ENCODE results near the gene SRPRB.

Gene SRPRB

DNA sequence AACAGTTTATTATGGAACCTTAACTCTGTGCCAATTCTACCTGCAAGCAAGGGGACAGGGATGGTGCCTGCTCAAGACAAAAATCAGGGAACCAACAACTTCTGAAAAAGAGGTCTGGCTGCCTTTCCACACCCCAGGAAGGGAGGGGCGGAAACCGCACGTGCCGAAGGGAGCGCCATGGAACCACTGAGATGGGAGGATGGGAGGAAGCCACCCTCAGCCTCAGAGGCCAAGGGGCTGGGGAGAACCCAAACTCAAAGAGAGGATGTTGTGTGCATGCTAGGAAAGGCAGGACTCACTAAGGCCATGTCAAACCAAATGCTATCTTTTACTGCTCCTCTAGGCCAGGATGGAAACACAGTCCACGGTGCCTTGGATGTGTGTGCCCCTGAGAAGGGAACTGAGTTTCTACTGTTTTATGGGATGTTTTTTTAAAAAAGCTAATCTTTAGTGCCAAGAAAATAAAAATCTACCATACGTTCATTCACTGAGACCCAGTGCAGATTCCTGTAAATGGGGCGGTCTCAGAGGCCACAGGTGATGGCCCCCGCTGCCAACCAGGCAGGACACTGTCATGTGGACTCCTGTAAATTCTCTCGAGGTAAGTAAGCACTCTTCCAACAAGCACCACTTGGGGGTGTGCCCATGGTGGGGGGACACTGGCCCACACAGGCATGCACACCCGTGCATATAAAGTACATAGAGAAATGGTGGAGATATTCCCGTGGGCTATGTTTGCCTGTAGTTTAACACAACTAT is 20.5 kb downstream of the SRPRB start:
- no peak for DNase-seq (ENCODE audit: low read depth in 1 of 2, low spot score in 1 of 2)

DNA sequence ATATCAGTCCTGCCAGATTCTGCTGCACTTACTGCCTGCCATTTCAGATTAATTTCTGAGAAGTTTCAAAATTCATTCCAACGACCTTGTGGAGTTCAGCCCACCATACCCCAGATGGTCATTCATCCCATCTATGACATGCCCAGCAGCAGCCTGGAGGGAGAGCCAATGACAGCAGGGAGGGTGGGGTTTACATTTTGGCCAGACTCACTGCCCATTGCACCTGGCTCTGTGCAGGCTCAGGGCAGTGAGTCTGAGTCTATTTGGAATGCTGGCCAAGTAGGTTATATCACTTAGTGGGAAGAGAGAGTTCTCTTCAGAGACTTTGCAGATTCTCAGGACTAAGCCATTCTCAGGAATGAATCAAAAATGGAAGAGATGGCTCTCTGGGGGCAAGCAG is 21.5 kb downstream of the SRPRB start:
- no peak for DNase-seq (ENCODE audit: low read depth in 1 of 2, low spot score in 1 of 2)

DNA sequence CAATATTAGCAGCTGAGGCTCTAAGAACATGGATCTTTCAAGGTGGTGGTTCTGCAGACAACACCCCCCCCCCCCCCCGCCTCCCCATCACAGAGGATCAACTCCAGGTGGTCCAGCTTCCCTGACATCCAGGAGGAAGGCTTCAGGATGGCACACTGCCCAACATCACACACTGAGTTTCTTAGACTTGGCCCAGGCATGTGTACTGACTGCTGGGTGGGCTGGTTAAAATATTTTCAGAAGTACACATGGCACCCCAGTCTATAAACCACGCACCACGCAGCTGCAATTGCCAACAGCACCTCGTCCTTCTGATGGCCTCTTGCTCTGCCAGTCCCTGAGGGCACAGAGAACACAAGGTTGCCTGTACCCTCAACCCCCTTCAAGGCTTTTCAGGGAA is 22.1 kb downstream of the SRPRB start:
- DNase-seq (ENCODE audit: low read depth in 1 of 2, low spot score in 1 of 2) = no peak

DNA sequence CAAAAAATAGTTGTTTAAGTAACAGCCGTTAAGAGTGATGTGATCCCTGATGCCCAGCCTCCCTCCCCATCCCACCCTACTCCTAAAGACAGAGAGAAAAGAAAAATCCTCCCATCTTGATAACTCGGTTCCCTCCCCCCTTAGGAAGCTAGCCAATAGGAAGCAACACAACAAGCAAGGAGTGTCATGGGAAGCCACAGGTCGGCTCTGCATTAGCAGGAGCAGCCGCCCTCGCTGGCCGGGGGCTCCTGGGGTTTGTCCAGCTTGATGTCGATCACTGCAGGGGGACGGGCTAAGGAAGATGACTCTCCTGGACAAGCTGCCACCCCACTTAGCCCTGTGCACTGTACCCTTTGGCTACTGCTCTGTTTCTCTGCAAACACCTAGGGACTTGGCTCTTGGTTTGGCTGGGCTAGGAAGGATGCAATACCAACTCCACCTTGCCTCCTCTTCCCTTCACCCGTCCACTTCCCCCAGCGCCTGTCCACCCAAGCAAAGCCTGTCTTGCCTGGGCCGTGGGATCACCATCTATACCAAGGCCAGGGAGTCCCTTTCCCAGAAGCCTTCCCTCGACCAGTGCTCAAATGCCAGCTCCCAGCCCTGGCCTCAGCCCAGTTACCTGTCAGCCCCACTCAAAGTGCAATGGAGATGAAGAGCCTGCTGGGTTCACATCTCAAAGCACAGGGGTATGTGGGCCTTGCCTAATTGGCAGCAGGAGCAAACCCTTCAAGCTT is 23.1 kb downstream of the SRPRB start:
- DNase-seq (ENCODE audit: low read depth in 1 of 2, low spot score in 1 of 2) = no peak

DNA sequence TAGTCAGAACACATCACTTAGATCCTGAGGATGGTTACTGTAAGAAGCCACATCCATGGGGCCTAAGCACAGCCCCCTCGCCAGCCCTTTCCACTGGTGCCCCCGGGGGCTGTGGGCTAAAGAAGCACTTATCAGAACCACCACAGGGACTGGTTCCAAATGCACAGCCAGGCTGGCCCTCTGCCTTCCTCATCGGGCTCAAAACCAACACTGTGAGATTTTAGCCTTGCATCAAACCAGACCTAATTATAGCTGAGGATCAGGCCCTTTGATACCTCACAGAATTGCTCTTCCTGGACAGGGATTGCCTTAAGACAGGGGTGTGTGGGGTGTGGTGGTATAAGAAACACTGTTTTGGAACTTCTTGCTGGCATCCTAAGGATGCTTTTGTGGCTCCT is 23.7 kb downstream of the SRPRB start:
- no peak for DNase-seq (ENCODE audit: low read depth in 1 of 2, low spot score in 1 of 2)

DNA sequence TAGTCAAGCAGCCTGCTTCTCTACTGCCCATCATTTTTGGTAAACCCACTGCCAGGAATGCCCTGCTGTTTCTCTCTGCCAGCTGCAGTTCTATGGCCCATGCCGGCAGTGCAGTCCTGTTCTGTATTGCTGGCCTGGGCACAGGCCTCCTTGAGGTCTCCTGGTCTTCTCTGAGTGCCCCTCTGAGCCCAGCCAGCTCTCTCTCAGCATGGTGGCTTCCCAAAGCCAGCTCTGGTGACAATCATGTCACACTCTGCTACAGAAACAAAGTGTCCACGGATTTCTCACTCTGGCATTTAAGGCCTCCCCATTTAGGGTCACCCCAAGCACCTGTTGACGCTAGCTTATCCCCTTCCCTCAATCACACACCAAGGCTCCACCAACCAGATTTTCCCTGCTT is 24.5 kb downstream of the SRPRB start:
- no peak for DNase-seq (ENCODE audit: low read depth in 1 of 2, low spot score in 1 of 2)

DNA sequence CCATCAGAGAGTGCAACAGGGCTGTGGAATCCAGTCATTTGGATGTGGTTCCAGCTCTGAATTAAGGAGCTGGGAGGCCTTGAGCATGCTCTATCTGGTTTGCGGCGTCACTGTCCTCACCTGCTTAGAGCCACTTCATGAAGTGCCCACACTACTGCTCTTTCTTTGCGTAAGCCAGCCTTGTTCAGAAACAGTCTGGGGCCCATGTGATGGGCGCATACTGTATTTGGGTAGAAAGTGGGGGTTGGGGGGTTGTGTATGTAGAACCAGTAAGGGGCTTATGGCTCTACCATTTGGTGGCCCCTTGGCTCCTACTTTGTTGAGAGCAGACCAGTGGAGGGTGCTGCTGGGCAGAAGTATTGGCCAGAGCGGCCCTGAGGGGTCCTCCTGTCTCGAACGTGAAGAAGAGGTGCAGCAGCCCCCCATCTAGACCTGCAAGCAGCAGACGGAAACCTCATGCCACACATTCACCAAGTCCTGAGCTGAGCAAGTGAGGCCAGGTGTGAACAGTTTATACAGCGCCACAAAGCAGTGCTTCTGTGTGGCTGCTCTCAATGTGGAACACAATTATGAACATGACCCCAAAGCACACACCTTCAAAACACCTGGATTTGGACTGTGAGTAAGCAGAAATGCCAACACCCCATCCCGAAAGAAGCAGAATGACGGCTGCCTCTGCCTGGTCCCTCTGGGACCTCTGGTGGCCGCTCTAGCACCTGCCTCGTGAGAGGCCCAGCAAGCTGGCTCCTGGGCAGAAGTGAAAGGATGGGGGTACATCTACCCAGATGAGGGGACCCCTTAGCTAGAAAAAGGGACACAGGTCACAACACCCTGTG is 26.6 kb downstream of the SRPRB start:
- no peak for DNase-seq (ENCODE audit: low read depth in 1 of 2, low spot score in 1 of 2)

DNA sequence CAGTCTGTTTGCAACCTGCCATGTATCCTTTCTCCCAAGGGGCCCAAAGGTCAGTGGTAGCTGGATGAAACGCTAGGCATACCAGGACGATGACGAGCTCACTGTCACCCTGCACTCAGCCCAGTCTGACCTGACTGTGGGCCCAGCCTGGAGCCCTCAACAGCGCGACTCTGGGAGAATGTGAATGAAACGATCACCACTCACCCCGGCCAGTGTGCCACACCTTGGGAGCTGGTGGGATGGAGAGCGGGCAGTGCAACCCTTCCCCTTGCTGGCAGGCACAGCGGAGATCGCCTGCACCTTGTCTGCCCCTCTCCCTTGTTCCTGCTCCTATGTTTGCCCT is 27.2 kb downstream of the SRPRB start:
- no peak for DNase-seq (ENCODE audit: low read depth in 1 of 2, low spot score in 1 of 2)

DNA sequence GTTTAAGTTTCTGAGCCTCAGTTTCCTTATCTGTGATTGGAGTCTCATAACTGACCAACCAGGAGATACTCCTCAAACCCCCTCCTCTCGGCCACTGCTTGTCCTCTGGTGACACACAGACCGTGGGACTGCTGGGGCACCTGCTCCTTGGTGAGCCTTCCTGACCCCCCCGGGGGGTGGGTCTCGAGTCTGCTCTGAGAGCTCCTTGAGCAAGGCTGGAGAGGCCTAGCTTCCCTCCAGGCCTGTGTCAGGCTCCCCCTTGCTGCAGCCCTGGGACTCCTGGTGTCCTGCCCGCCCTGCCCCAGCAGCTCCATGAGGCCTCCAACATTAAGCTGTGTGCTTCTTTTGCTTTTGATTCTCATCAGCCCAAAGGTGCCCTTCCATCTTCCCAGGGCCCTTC is 27.7 kb downstream of the SRPRB start:
- DNase-seq (ENCODE audit: low read depth in 1 of 2, low spot score in 1 of 2) = no peak

DNA sequence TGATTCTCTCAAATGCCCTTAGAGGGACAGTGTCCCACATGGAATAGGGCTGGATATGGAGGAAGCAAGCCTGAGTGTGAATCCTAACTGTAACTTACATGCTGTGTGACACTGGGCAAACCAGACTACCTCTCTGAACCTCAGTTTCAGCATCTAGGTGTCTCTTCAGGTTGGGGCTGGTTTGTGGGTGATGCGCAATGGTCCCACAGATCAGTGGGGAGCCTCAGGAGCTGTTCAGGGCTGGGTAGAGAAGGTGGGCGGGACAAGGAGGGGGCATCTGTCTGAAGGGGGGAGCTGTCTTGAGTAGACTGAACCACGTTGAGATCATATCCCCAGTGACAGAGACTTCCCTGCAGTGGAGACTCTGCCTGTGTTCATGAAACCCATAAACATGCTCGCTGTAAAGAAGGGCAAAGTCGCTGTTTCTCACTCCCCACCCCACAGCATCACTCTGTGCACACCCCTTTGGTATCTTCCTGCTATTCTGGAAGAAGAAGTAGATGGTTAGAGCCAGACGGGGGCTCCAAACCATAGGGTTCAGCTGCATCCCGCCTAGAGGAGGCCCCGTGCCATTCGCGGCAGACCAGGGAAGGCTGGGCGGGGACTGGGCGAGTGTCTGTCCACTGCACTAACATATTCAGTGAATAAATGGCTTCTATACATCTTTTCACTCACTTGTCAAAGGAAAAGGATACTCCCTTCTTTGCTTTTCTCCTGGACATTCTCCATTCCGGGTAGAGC is 28.4 kb downstream of the SRPRB start:
- DNase-seq (ENCODE audit: low read depth in 1 of 2, low spot score in 1 of 2) = no peak

DNA sequence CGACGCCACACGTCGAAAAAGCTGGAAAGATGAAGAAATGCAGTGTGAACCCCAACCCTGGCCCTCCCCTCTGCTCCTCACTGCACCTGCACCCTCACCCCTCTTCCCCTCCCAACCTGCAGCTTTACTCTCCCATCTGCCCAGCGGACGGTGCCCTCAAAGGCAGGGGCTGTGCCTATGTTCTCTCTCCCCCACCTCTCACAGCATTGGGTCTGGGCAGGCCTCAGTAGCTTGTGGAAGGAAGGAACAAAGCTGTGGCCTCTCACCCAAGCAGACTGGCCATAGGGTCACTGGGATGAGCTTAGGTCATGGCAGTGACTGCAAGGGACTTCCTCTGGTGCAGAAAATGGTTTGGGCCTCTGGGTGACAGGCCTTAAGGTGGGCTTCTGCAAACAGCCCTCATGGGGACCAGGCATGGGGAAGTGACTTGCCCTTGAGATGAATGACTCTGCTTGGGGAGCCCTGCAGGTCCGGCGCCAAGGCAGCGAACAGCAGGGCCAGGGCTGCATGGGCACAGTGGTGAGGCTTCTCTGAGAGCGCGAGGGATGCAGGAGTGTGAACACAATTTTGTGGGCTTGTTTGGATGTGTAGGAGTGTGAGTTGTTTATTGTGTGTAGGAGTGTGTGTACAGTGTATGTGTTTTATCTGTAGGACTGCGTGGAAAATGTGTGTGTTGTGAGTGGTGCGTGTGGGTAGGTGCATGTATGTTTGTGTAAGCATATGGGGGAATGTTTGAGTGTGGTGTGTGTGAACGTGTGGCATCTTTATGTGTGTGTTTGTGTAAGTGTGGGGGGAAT is 29.2 kb downstream of the SRPRB start:
- no peak for DNase-seq (ENCODE audit: low read depth in 1 of 2, low spot score in 1 of 2)

DNA sequence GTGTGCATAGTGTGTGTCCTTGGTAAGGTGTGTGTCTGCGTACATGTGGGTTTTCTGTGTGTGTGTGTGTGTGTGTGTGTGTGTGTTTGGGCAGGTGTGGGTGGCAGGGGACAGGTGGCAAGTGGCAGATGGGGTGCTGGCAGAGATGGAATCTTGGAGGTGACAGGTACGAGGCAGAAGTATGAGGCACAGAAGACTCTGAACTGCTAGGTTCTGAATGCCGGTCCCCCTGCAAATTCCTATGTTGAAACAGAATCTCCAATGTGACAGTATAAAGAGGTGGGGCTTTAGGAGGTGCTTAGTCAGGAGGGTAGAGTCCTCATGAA is 29.8 kb downstream of the SRPRB start:
- DNase-seq (ENCODE audit: low read depth in 1 of 2, low spot score in 1 of 2) = no peak

DNA sequence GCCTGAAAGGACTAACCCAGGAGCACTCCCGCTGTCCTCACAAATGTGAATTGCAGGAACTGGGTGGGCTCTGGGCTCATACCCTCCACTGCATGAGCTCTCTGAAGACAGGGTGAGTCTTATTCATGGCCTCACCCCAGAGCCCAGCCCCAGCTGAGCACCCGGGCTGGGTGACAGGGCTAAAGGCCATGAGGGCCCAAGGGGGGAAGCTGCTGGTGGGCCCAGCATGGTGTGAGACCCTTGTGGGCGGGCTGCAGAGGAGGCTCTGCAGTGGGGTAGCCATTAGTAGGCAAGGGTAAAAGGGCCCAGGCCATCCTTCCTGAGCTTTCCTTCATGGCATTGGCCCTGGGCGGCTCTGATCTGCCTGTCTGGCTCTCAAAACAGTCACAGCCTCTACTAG is 30.3 kb downstream of the SRPRB start:
- no peak for DNase-seq (ENCODE audit: low read depth in 1 of 2, low spot score in 1 of 2)

DNA sequence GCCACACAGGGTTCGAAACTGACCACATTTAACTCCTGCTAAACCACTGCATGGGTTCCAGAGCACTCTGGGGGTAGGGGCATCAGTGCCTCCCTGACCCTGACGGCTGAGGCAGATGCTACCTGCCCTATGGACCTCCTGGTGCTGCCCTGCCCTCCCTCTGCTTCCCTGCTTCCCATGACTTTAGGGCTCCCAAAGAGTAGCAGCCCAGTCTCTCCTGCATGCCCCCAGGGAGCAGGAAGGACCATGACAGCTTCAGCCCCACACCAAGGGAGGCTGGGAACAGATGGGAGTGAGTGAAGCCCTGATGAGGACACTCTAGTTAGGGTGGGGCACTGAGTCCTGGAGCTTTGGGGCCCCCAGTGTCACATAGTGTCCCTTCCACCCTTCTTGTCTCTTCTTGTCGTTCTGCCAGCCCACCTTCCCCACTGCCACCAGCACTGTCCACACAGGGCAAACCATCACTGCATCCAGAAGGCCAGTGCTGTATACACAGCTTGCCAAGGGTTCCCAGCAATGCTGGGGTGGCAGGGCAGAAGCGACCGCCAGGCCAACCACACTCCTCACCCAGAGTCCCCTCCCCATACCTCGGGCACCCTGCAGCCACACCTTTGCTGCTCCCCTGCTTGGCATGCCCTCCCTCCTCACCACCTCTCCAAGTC is 31.0 kb downstream of the SRPRB start:
- no peak for DNase-seq (ENCODE audit: low read depth in 1 of 2, low spot score in 1 of 2)

DNA sequence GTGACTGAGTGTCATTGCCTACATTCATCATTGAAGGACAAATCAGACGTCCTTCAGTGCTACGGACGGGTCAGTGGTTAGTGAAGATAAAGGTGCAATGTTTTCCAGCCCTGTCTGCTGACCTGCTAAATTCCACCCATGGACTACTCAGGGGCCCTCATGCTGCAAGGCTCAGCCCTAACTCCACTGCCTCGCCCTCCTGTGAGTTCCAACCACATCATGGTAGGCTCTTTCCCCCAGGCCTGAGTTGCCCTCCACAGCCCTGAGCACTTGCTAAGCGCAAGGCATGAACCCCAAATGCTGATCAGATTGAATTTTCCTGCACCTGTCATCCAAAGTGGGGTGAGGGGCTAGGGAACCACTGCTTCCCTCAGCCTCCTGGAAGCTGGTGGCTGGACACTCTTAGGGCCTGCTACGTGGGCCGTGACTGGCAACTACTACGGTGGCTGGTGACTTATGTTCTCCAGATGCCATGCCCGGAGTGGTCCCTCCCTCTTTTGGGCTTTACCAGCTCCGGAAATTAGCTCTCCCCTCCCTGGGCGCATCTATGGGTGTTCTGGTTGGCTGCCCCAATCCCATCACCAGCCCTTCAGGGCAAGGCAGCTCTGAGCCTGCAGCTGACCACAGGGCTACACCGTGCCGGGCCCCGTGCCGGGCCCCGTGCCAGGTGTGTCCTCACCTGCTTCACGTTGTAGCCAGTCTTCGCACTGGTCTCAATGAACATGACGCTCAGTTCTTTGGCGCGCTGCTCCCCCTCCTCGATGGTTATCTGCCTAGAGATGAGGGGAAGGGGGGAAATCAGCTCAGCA is 32.1 kb downstream of the SRPRB start:
- no peak for DNase-seq (ENCODE audit: low read depth in 1 of 2, low spot score in 1 of 2)

DNA sequence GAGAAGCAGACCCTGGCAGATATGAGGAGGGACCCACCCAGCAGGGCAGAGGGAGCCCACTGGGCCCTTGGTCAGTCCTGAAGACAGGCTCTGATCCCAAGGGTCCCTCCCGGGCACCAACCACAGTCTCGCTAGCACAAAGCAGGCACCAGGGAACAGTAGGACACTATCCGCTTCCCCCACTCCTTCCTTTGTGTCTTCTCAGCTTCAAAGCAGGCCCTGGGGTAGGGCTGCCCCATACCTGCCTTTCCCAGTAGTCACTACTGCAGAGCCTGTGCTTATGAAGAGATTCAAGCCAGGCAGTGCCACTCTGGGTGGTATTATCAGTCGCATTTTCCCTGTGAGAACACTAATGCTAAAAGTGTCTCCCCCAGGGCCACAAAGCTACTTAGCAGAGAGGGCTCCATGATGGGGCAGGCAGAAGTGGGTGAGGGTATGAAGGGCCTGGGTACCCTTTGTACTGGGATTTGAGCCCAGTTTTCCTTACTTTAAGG is 32.7 kb downstream of the SRPRB start:
- DNase-seq (ENCODE audit: low read depth in 1 of 2, low spot score in 1 of 2) = no peak

DNA sequence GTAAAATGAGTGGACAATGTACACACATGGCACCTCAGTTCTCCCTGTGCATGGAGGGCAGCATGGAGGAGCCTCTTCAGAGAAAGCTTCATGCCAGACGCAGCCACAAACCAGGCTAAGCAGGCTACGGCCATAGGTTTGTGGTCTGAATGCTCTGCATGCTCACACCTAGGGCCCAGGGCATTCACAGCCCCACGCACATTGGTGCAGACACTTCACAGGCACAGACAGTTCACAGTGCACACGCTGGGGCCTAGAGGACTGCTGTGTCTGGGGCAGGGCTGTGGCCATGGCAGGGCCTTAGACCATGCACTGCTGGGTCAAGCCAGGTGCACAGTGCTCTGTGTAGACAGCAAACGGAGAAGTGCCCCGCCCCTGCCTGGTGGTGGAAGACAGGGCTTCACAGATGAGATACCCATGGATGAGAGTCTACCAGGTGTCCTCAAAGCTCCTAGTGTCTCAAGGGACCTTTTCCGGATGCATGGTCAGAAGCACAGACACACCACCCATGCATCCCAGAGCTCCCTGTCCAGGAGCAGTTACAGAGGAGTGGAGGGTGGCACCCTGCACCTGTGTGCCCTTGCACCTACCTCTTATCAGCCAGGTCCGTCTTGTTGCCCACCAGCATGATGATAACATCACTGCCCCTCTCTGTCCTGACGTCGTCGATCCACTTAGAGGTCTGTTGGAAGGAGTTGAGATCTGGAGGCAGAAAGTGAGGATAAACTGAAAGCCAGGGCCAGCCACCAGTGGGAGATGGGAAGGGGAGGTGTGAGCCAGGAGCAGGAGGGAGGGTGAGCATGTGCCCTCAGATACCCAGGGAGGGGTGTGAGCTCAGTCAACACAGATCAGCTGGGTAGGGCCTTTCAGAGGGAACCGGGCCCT is 33.5 kb downstream of the SRPRB start:
- DNase-seq (ENCODE audit: low read depth in 1 of 2, low spot score in 1 of 2) = no peak

DNA sequence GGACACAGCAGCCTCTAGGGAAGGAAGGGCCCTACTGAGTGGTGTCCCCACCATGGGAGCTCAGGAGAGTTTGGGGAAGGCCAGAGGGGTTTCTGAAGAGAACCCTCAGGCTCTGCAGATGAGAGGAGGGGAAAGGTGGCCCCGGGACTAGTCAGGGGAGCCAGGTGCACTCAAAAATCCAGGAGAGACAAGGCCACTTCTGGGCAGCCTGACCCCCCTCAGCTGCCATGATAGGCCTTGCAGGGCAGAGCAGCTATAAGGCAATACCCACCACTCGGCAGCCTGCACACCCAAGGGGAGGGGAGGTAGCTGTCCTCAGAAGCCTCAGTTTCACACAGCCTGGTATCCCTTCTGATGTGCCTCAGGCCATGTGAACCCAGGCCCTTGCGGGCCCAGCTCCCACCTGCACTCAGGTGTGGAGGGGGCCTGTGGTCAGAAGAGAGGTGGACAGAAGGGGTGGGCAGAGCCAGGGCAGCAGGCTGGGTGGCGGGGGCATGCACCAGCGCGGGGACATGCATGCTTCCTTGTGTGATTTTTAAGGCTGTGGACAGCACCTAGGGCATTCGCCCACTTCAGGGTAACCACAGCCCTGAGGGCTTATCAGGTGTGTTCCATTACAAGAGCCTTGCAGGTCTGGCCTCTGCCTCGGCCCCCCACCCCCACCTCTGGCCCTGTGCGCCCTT is 34.6 kb downstream of the SRPRB start:
- no peak for DNase-seq (ENCODE audit: low read depth in 1 of 2, low spot score in 1 of 2)
